Ascending aorta (tissue), 2 donors: ENCODE measurements around the gene LRCH2. TPM values are rescaled to one million over a fixed set of nuclear protein-coding genes. Genes with fewer than 3 reads are reported as not detected.

Experiments
- DNase-seq, 2 donors: peaks; one replicate each; pipeline ENCODE4 v3.0.0-alpha.2; 2019; ENCODE audit warnings: low spot score in 2 of 2
- H3K27ac ChIP-seq, 2 donors: fragments of 200-600 bp; sonication (generic); one replicate each; pipeline ENCODE4 v1.5.1; 2016 to 2017; ENCODE audit warnings: mild to moderate bottlenecking in 1 of 2
- H3K27me3 ChIP-seq: fragments of 200-600 bp; sonication (generic); one replicate; pipeline ENCODE4 v1.5.1; 2017
- H3K36me3 ChIP-seq, 2 donors: fragments of 200-600 bp; sonication (generic); one replicate each; pipeline ENCODE4 v1.5.1; 2016
- H3K4me1 ChIP-seq, 2 donors: fragments of 200-600 bp; sonication (generic); one replicate each; pipeline ENCODE4 v1.5.1; 2016 to 2017; ENCODE audit warnings: mild to moderate bottlenecking in 1 of 2
- H3K4me3 ChIP-seq, 2 donors: fragments of 200-600 bp; sonication (generic); one replicate each; pipeline ENCODE4 v1.5.1; 2016 to 2017; ENCODE audit warnings: mild to moderate bottlenecking in 1 of 2
- H3K9me3 ChIP-seq, 2 donors: fragments of 200-600 bp; sonication (generic); one replicate each; pipeline ENCODE4 v1.5.1; 2016
- CTCF ChIP-seq, 3 experiments: fragments of 200-600 bp in 2 of 3; fragments of 450-650 bp in 1 of 3; sonication (generic) in 2 of 3; IDR thresholded peaks; one replicate each; pipeline ENCODE4 v1.5.1; 2016 to 2019; ENCODE audit warnings: antibody characterized with exemption in 3 of 3, mild to moderate bottlenecking in 1 of 3, moderate library complexity in 1 of 3
- intact Hi-C: fragments of 100-400 bp; cut with DNase I; formaldehyde crosslinking; loops from one replicate; pipeline ENCODE4 v1.15.1; 2023
- total RNA-seq: library from RNA; depleted of rRNA; stranded (reverse); fragments of >200 nt; gene quantifications from one replicate; pipeline ENCODE4 v1.1.0, GENCODE V29; 2016

LRCH2 gene
- 5.2 TPM for total RNA-seq

- intact Hi-C loops: loop anchor here (5.0 to 10.0 kb wide), 3 partner anchors 91 to 459 kb away; partner anchors contain the start of gene PLS3
- no peaks in the 10 kb centered on the region for H3K4me1 ChIP-seq
- H3K27ac ChIP-seq: peak within 1 kb of the TSS; percentile 67 to 84
- DNase-seq: peak in 1 of 2 donors; percentile 70
- no peaks in the 10 kb centered on the region for H3K27me3 ChIP-seq
- no peak for TF ChIP-seq CTCF (IDR thresholded peaks at IDR 0.05)
- H3K4me3 ChIP-seq: peak within 1 kb of the TSS; percentile 55 to 79
- H3K9me3 ChIP-seq: no peaks in the 10 kb centered on the region
- no peaks in the 10 kb centered on the region for H3K36me3 ChIP-seq
These were observed at the start of gene LRCH2 for GRCh38 chrX:115233497-115234455. LRCH2 (minus strand) TSS chrX:115234096; CDS start chrX:115234041, 55 bp downstream.

- no peak for TF ChIP-seq CTCF (IDR thresholded peaks at IDR 0.05)
- no peak for DNase-seq
- no peaks in the 10 kb centered on the region for H3K27me3 ChIP-seq
- H3K4me3 ChIP-seq: no peak overlapping the region
- no peaks in the 10 kb centered on the region for H3K9me3 ChIP-seq
- no peaks in the 10 kb centered on the region for H3K36me3 ChIP-seq
- H3K4me1 ChIP-seq: no peaks in the 10 kb centered on the region
- intact Hi-C loops: no loop called here
- no peak overlapping the region for H3K27ac ChIP-seq
These were observed 35.3 kb upstream of the LRCH2 start for GRCh38 chrX:115269051-115269683.

- no peak overlapping the region for H3K4me3 ChIP-seq
- H3K4me1 ChIP-seq: no peaks in the 10 kb centered on the region
- no peaks in the 10 kb centered on the region for H3K36me3 ChIP-seq
- TF ChIP-seq CTCF (IDR thresholded peaks at IDR 0.05): peak in 1 of 3 experiments; percentile 6
- no peaks in the 10 kb centered on the region for H3K9me3 ChIP-seq
- intact Hi-C loops: no loop called here
- H3K27me3 ChIP-seq: no peaks in the 10 kb centered on the region
- no peak for DNase-seq
- no peak overlapping the region for H3K27ac ChIP-seq
These were observed 34.5 kb upstream of the LRCH2 start for GRCh38 chrX:115268421-115268820.

GRCh38 chrX:115266300-115266699, 32.4 kb upstream of the LRCH2 start:
- no peak overlapping the region for H3K27ac ChIP-seq
- H3K36me3 ChIP-seq: no peaks in the 10 kb centered on the region
- intact Hi-C loops: no loop called here
- DNase-seq: no peak
- no peaks in the 10 kb centered on the region for H3K4me1 ChIP-seq
- H3K4me3 ChIP-seq: no peak overlapping the region
- no peaks in the 10 kb centered on the region for H3K9me3 ChIP-seq
- TF ChIP-seq CTCF (IDR thresholded peaks at IDR 0.05): no peak
- H3K27me3 ChIP-seq: no peaks in the 10 kb centered on the region

- Histone ChIP-seq H3K36me3 (no peaks in the 10 kb centered on the region), H3K4me3 (no peak overlapping the region), H3K27ac (no peak overlapping the region), H3K4me1 (no peaks in the 10 kb centered on the region), H3K9me3 (no peaks in the 10 kb centered on the region), H3K27me3 (no peaks in the 10 kb centered on the region)
- no peak for DNase-seq
- intact Hi-C loops: no loop called here
- no peak for TF ChIP-seq CTCF (IDR thresholded peaks at IDR 0.05)
These were observed 30.1 kb upstream of the LRCH2 start for GRCh38 chrX:115264009-115264408.
